RPMI8226 (cell line): ENCODE data around the gene MSANTD1.
"Not testable (repeated sequence)": the region's sequence is repeated elsewhere in the genome, so short reads cannot be mapped to it uniquely, and the experiment has no call there.

ENCODE experiments used
- DNase-seq: peaks from one replicate; pipeline ENCODE4 v3.0.0-alpha.2; 2015

MSANTD1 gene

GRCh38 chr4:3291969-3292570 lies 43.1 kb downstream of the MSANTD1 start:
- DNase-seq, result peak; percentile 51

- DNase-seq, result peak; percentile 90
Observed at GRCh38 chr4:3292571-3293400, 43.8 kb downstream of the MSANTD1 start, which contains the start of gene RGS12. Gene RGS12, plus strand, starts transcription at chr4:3293021. Its CDS starts 23,150 bp downstream, at chr4:3316171.

- no peak for DNase-seq
Observed at GRCh38 chr4:3293401-3294391, 44.7 kb downstream of the MSANTD1 start.

- no peak for DNase-seq
Observed at GRCh38 chr4:3294401-3295241, 45.7 kb downstream of the MSANTD1 start.

GRCh38 chr4:3295837-3296624 lies 47.1 kb downstream of the MSANTD1 start:
- no peak for DNase-seq

- no peak for DNase-seq
Observed at GRCh38 chr4:3296651-3297050, 47.7 kb downstream of the MSANTD1 start.

- no peak for DNase-seq
Observed at GRCh38 chr4:3297066-3297859, 48.3 kb downstream of the MSANTD1 start.

- no peak for DNase-seq
Observed at GRCh38 chr4:3299122-3299975, 50.4 kb downstream of the MSANTD1 start.

GRCh38 chr4:3299976-3300671 lies 51.2 kb downstream of the MSANTD1 start:
- no peak for DNase-seq

- DNase-seq, result not testable (repeated sequence)
Observed at GRCh38 chr4:3300882-3301281, 51.9 kb downstream of the MSANTD1 start.

GRCh38 chr4:3301450-3302172 lies 52.7 kb downstream of the MSANTD1 start:
- no peak for DNase-seq

GRCh38 chr4:3302173-3302785 lies 53.3 kb downstream of the MSANTD1 start:
- no peak for DNase-seq

GRCh38 chr4:3302786-3303564 lies 54.0 kb downstream of the MSANTD1 start:
- no peak for DNase-seq

GRCh38 chr4:3303565-3303824 lies 54.5 kb downstream of the MSANTD1 start:
- DNase-seq, result no peak

GRCh38 chr4:3303923-3304710 lies 55.2 kb downstream of the MSANTD1 start:
- DNase-seq, result no peak
